Measurements from ENCODE around the gene RND3.

The RND3 gene

DNA sequence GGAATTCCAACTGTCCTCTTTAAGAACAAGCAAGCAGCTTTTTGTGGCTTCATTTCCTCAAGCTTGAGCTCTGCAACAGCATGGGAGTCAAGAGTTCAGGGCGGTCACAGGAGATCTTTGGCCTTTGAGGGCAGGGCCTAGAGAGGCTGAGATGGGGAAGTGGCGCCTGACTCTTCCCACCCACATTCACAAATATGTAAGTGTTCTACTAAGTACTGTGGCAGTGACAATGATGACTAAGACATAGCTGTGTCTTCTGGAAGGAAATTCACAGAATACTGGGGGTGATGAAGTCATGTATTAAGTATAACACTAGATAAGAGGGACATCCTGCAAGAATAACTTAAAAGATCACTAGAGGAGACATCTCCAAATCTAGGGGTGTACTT, 15.0 kb downstream of the RND3 start:
- TF ChIP-seq REST (IDR thresholded peaks at IDR 0.05; ENCODE audit: insufficient replicate concordance, low read depth) (no peak), SPI1 (IDR thresholded peaks at IDR 0.05; ENCODE audit: borderline replicate concordance, low read depth) (no peak), CTCF (IDR thresholded peaks at IDR 0.05; ENCODE audit: insufficient read depth, low read length) (no peak), GABPA (IDR thresholded peaks at IDR 0.05; ENCODE audit: low read depth) (no peak)
- no peak for DNase-seq (ENCODE audit: low read depth in 1 of 2, low spot score in 1 of 2)
- H3K27me3 ChIP-seq (ENCODE audit: insufficient read depth, poor library complexity, severe bottlenecking): no peaks in the 10 kb centered on the region
- H3K27ac ChIP-seq (replicated peaks): no peak overlapping the region
- no peak overlapping the region for H3K4me3 ChIP-seq (replicated peaks; ENCODE audit: insufficient read depth, low read length)

DNA sequence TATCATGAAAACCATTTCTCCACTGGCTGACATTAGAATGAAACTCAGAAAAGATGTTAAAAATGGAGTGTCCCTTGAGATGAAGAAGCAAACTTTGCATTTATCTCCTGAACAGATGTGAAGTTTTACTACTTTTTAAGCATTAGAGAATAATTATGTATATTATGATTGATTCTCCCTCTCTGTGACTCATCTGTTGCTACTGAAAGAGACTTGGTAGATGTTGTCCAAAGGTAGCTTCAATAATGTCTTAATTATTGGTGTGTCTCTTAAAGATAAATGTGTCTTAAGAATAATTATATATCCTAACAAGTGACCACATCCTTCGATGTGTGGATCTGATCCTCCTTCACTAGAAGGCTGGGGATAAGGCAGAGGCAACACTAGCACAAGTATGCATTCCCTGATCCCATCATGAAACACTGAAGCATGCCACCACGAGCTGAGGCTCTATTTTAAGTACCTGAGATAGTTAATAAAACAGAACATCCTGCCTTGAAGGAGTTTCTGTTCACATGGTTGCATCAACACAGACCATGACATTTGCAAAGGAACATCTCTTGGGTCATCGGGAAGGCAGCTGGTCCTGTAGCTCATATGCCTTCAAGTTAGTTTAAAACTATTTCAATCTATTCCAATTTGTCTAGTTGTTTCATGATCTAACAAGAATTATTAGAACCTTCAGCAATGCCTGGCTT, 15.5 kb downstream of the RND3 start:
- no peak overlapping the region for H3K27ac ChIP-seq (replicated peaks)
- TF ChIP-seq GABPA (IDR thresholded peaks at IDR 0.05; ENCODE audit: low read depth): no peak
- no peak for TF ChIP-seq POLR2AphosphoS5 (IDR thresholded peaks at IDR 0.05; ENCODE audit: low read depth)
- TF ChIP-seq REST (IDR thresholded peaks at IDR 0.05; ENCODE audit: insufficient replicate concordance, low read depth): no peak
- no peak for TF ChIP-seq CTCF (IDR thresholded peaks at IDR 0.05; ENCODE audit: insufficient read depth, low read length)
- no peak for TF ChIP-seq SPI1 (IDR thresholded peaks at IDR 0.05; ENCODE audit: borderline replicate concordance, low read depth)
- DNase-seq (ENCODE audit: low read depth in 1 of 2, low spot score in 1 of 2): no peak
- no peaks in the 10 kb centered on the region for H3K27me3 ChIP-seq (ENCODE audit: insufficient read depth, poor library complexity, severe bottlenecking)
- H3K4me3 ChIP-seq (replicated peaks; ENCODE audit: insufficient read depth, low read length): no peak overlapping the region

- Histone ChIP-seq H3K27me3 (ENCODE audit: insufficient read depth, poor library complexity, severe bottlenecking) (no peaks in the 10 kb centered on the region), H3K4me3 (replicated peaks; ENCODE audit: insufficient read depth, low read length) (no peak overlapping the region), H3K27ac (replicated peaks) (no peak overlapping the region)
- DNase-seq (ENCODE audit: low read depth in 1 of 2, low spot score in 1 of 2): no peak
- TF ChIP-seq GABPA (IDR thresholded peaks at IDR 0.05; ENCODE audit: low read depth): no peak
- no peak for TF ChIP-seq REST (IDR thresholded peaks at IDR 0.05; ENCODE audit: insufficient replicate concordance, low read depth)
- TF ChIP-seq SPI1 (IDR thresholded peaks at IDR 0.05; ENCODE audit: borderline replicate concordance, low read depth): no peak
- no peak for TF ChIP-seq CTCF (IDR thresholded peaks at IDR 0.05; ENCODE audit: insufficient read depth, low read length)
- no peak for TF ChIP-seq POLR2AphosphoS5 (IDR thresholded peaks at IDR 0.05; ENCODE audit: low read depth)
Measured at GRCh38 chr2:150470435-150470834, 17.0 kb downstream of the RND3 start.
